PC-3 (cell line): ENCODE data around the gene DNER. TPM values are rescaled to one million over a fixed set of nuclear protein-coding genes. Genes with fewer than 3 reads are reported as not detected.

ENCODE experiments used
- ATAC-seq: fragments of 200-7000 bp; cut with Tn5 transposase; 2 replicates; pipeline ENCODE4 v1.9.1; 2020; ENCODE audit warnings: mild to moderate bottlenecking, moderate library complexity
- BruUV-seq: library from RNA; stranded (reverse); fragments of 400-500 nt; replicated peaks from 2 replicates; lab custom pipeline; 2021; lab: Mats Ljungman, UMichigan
- CTCF ChIA-PET: fragments of 300-600 bp; sonication (Branson Sonifier 250); formaldehyde crosslinking; loops from one replicate; lab custom pipeline; 2022; ENCODE audit warnings: antibody characterized with exemption; lab: Charles Lee
- POLR2A ChIA-PET: fragments of 300-600 bp; sonication (Branson Sonifier 250); formaldehyde crosslinking; loops from one replicate; lab custom pipeline; 2022; ENCODE audit warnings: antibody characterized with exemption; ENCODE audit not compliant: unreplicated experiment; lab: Charles Lee
- DNase-seq: peaks from one replicate; pipeline ENCODE4 v3.0.0-alpha.2; 2015
- H2AFZ ChIP-seq: fragments of 300-600 bp; sonication (generic); 2 replicates; pipeline ENCODE4 v1.6.0; 2016; ENCODE audit warnings: antibody characterized with exemption, low read length
- H3F3A ChIP-seq: fragments of 300-600 bp; sonication (generic); one replicate; pipeline ENCODE4 v1.6.0; 2017; ENCODE audit warnings: antibody characterized with exemption, low read length, control low read depth, mild to moderate bottlenecking; ENCODE audit not compliant: unreplicated experiment
- H3K27ac ChIP-seq: fragments of 300-600 bp; sonication (generic); 2 replicates; pipeline ENCODE4 v1.5.1; 2016; ENCODE audit warnings: mild to moderate bottlenecking, low read length
- H3K27me3 ChIP-seq: fragments of 300-600 bp; sonication (generic); 2 replicates; pipeline ENCODE4 v1.6.1; 2016; ENCODE audit warnings: low read length, mixed read lengths
- H3K36me3 ChIP-seq: fragments of 300-600 bp; sonication (generic); 2 replicates; pipeline ENCODE4 v1.6.1; 2016; ENCODE audit warnings: low read depth, mixed run types, low read length, mixed read lengths
- H3K4me1 ChIP-seq: fragments of 300-600 bp; sonication (generic); 2 replicates; pipeline ENCODE4 v1.5.1; 2016; ENCODE audit warnings: low read length; ENCODE audit not compliant: insufficient read depth
- H3K4me2 ChIP-seq: fragments of 300-600 bp; sonication (generic); 2 replicates; pipeline ENCODE4 v1.6.0; 2016; ENCODE audit warnings: low read length
- H3K4me3 ChIP-seq: fragments of 300-600 bp; sonication (generic); 2 replicates; pipeline ENCODE4 v1.5.1; 2016; ENCODE audit warnings: mild to moderate bottlenecking, low read length, mixed read lengths
- H3K79me2 ChIP-seq: fragments of 300-600 bp; sonication (generic); 2 replicates; pipeline ENCODE4 v1.6.1; 2017; ENCODE audit warnings: low read length, mixed read lengths
- H3K9ac ChIP-seq: fragments of 300-600 bp; sonication (generic); 2 replicates; pipeline ENCODE4 v1.6.0; 2016; ENCODE audit warnings: mild to moderate bottlenecking, low read length
- H3K9me2 ChIP-seq: fragments of 300-600 bp; sonication (generic); replicated peaks from 2 replicates; pipeline ENCODE4 v1.6.1; 2016; ENCODE audit warnings: mixed run types, low read length, mixed read lengths
- H3K9me3 ChIP-seq: fragments of 300-600 bp; sonication (generic); 2 replicates; pipeline ENCODE4 v1.6.1; 2016; ENCODE audit warnings: low read length, mixed read lengths
- H4K20me1 ChIP-seq: fragments of 300-600 bp; sonication (generic); 2 replicates; pipeline ENCODE4 v1.6.1; 2016; ENCODE audit warnings: low read length, mixed read lengths
- CTCF ChIP-seq: fragments of 300-600 bp; sonication (generic); conservative IDR thresholded peaks from 2 replicates; pipeline ENCODE4 v1.5.1; 2017; ENCODE audit warnings: antibody characterized with exemption, low read depth, mild to moderate bottlenecking, low read length
- EZH2 ChIP-seq: fragments of 300-600 bp; sonication (generic); IDR thresholded peaks from one replicate; pipeline ENCODE4 v1.6.1; 2017; ENCODE audit warnings: antibody characterized with exemption, mild to moderate bottlenecking, low read length; ENCODE audit not compliant: unreplicated experiment
- EZH2phosphoT487 ChIP-seq: fragments of 300-600 bp; sonication (generic); IDR thresholded peaks from 2 replicates; pipeline ENCODE4 v1.6.1; 2018; ENCODE audit warnings: mild to moderate bottlenecking, antibody characterized with exemption, low read length, borderline replicate concordance
- intact Hi-C: fragments of 100-400 bp; cut with micrococcal nuclease; formaldehyde crosslinking; loops from 2 replicates; pipeline ENCODE4 v1.9.0; 2023
- total RNA-seq: library from RNA; depleted of rRNA; stranded (reverse); fragments of >200 nt; gene quantifications from 2 replicates; pipeline ENCODE4 v1.2.3, GENCODE V29; 2014

Gene DNER
- total RNA-seq, 1 experiment from 2014 or later, result 1.1 TPM

GRCh38 chr2:229474125-229474524, 240.2 kb downstream of the DNER start:
- POLR2A ChIA-PET, result no interaction called here
- Histone ChIP-seq H3K9ac (no peak overlapping the region), H3K4me3 (no peak overlapping the region), H3K27me3 (no peaks in the 10 kb centered on the region), H3K4me1 (no peaks in the 10 kb centered on the region), H4K20me1 (no peaks in the 10 kb centered on the region), H3K79me2 (no peaks in the 10 kb centered on the region), H3K4me2 (no peak overlapping the region), H3F3A (no peaks in the 10 kb centered on the region), H3K27ac (no peak overlapping the region), H3K9me2 (no peaks in the 10 kb centered on the region), H2AFZ (no peak overlapping the region), H3K36me3 (no peaks in the 10 kb centered on the region), H3K9me3 (no peaks in the 10 kb centered on the region)
- DNase-seq, result no peak
- CTCF ChIA-PET, result no interaction called here
- TF ChIP-seq EZH2 (no peak), EZH2phosphoT487 (no peak), CTCF (no peak)
- ATAC-seq, result no peak
- BruUV-seq, result no TSS peak
- intact Hi-C loops, result no loop called here

GRCh38 chr2:229470781-229471180, 243.6 kb downstream of the DNER start:
- no peak for ATAC-seq
- CTCF ChIA-PET, result no interaction called here
- Histone ChIP-seq H3F3A (no peaks in the 10 kb centered on the region), H3K79me2 (no peaks in the 10 kb centered on the region), H2AFZ (no peak overlapping the region), H3K9me3 (no peaks in the 10 kb centered on the region), H3K27me3 (no peaks in the 10 kb centered on the region), H3K9ac (no peak overlapping the region), H3K4me2 (no peak overlapping the region), H4K20me1 (no peaks in the 10 kb centered on the region), H3K4me1 (no peaks in the 10 kb centered on the region), H3K9me2 (no peaks in the 10 kb centered on the region), H3K4me3 (no peak overlapping the region), H3K27ac (no peak overlapping the region), H3K36me3 (no peaks in the 10 kb centered on the region)
- no TSS peak for BruUV-seq
- intact Hi-C loops, result no loop called here
- POLR2A ChIA-PET, result no interaction called here
- TF ChIP-seq EZH2phosphoT487 (no peak), CTCF (no peak), EZH2 (no peak)
- DNase-seq, result no peak

- no peaks in the 10 kb centered on the region for H3F3A ChIP-seq
- DNase-seq (no peak), ATAC-seq (no peak)
- no peak overlapping the region for H3K27ac ChIP-seq
- intact Hi-C loops, result no loop called here
- CTCF ChIA-PET, result no interaction called here
- H3K4me2 ChIP-seq, result no peak overlapping the region
- no peaks in the 10 kb centered on the region for H3K27me3 ChIP-seq
- no peak overlapping the region for H3K4me3 ChIP-seq
- no peak overlapping the region for H2AFZ ChIP-seq
- H3K9me3 ChIP-seq, result no peaks in the 10 kb centered on the region
- no peak overlapping the region for H3K9ac ChIP-seq
- H3K9me2 ChIP-seq, result no peaks in the 10 kb centered on the region
- H3K79me2 ChIP-seq, result no peaks in the 10 kb centered on the region
- TF ChIP-seq EZH2phosphoT487 (no peak), CTCF (no peak), EZH2 (no peak)
- H3K36me3 ChIP-seq, result no peaks in the 10 kb centered on the region
- H4K20me1 ChIP-seq, result no peaks in the 10 kb centered on the region
- no TSS peak for BruUV-seq
- POLR2A ChIA-PET, result no interaction called here
- H3K4me1 ChIP-seq, result no peaks in the 10 kb centered on the region
Observed at GRCh38 chr2:229467783-229468182, 246.6 kb downstream of the DNER start.
